Endothelial cell (in vitro differentiated cells): Measurements from ENCODE around the gene TTLL6. TPM values are rescaled to one million over a fixed set of nuclear protein-coding genes. Genes with fewer than 3 reads are reported as not detected.
A peak's percentile ranks its signal among the peaks of the same experiment; 100 is the strongest.

Source experiments
- DNase-seq: peaks from one replicate; pipeline ENCODE4 v3.0.0; 2021; ENCODE audit warnings: low spot score
- H3K27ac Mint-ChIP-seq: one replicate; pipeline ENCODE4 v1.8.0; 2021; ENCODE audit warnings: mixed read lengths, inconsistent platforms; ENCODE audit not compliant: unreplicated experiment
- H3K27me3 Mint-ChIP-seq: one replicate; pipeline ENCODE4 v1.8.0; 2021; ENCODE audit warnings: mild to moderate bottlenecking, moderate library complexity, mixed read lengths, inconsistent platforms; ENCODE audit not compliant: unreplicated experiment
- H3K36me3 Mint-ChIP-seq: one replicate; pipeline ENCODE4 v1.8.0; 2021; ENCODE audit warnings: mild to moderate bottlenecking, low read depth, mixed read lengths, inconsistent platforms; ENCODE audit not compliant: unreplicated experiment
- H3K4me1 Mint-ChIP-seq: one replicate; pipeline ENCODE4 v1.8.0; 2021; ENCODE audit warnings: mild to moderate bottlenecking, mixed read lengths, inconsistent platforms; ENCODE audit not compliant: unreplicated experiment
- H3K4me3 Mint-ChIP-seq: one replicate; pipeline ENCODE4 v1.8.0; 2021; ENCODE audit warnings: mild to moderate bottlenecking, mixed read lengths, inconsistent platforms; ENCODE audit not compliant: unreplicated experiment
- H3K9me3 Mint-ChIP-seq: one replicate; pipeline ENCODE4 v1.8.0; 2021; ENCODE audit warnings: mixed read lengths, inconsistent platforms; ENCODE audit not compliant: unreplicated experiment
- CTCF ChIP-seq: fragments of 200-600 bp; sonication (generic); IDR thresholded peaks from one replicate; pipeline ENCODE4 v1.5.0; 2021; ENCODE audit warnings: antibody characterized with exemption; ENCODE audit not compliant: unreplicated experiment
- total RNA-seq: library from RNA; stranded (reverse); fragmentation: NEBNext Ultra II Directional; extraction: Animal tissue kit (Norgen Biotek cat#: 25700); gene quantifications from one replicate; pipeline ENCODE4 v1.2.1, GENCODE V29; 2021; ENCODE audit not compliant: unreplicated experiment

The TTLL6 gene
- total RNA-seq, 1 donor from 2014 or later: 0.87 TPM

- Mint-ChIP-seq H3K4me3 (no peak overlapping the region), H3K9me3 (no peaks in the 10 kb centered on the region), H3K4me1 (peaks cover 13% of the 10 kb centered on the region), H3K27ac (no peak overlapping the region), H3K27me3 (peaks cover 49% of the 10 kb centered on the region), H3K36me3 (no peaks in the 10 kb centered on the region)
- no peak for TF ChIP-seq CTCF
- no peak for DNase-seq
Observed at GRCh38 chr17:48734333-48735061, 82.5 kb downstream of the TTLL6 start.

- DNase-seq: no peak
- TF ChIP-seq CTCF: no peak
- Mint-ChIP-seq H3K27ac (no peak overlapping the region), H3K27me3 (peaks cover 45% of the 10 kb centered on the region), H3K9me3 (no peaks in the 10 kb centered on the region), H3K4me1 (peaks cover 18% of the 10 kb centered on the region), H3K4me3 (peak overlapping the region; percentile 13), H3K36me3 (no peaks in the 10 kb centered on the region)
Observed at GRCh38 chr17:48733632-48734328, 83.2 kb downstream of the TTLL6 start.

- DNase-seq: no peak
- H3K36me3 Mint-ChIP-seq: no peaks in the 10 kb centered on the region
- H3K27me3 Mint-ChIP-seq: peaks cover 39% of the 10 kb centered on the region
- H3K9me3 Mint-ChIP-seq: no peaks in the 10 kb centered on the region
- H3K4me1 Mint-ChIP-seq: peaks cover 20% of the 10 kb centered on the region
- no peak for TF ChIP-seq CTCF
- no peak overlapping the region for H3K27ac Mint-ChIP-seq
- peak overlapping the region; percentile 13 for H3K4me3 Mint-ChIP-seq
Observed at GRCh38 chr17:48732688-48733629, 84.1 kb downstream of the TTLL6 start.

GRCh38 chr17:48731355-48731754, 85.7 kb downstream of the TTLL6 start:
- peaks cover 47% of the 10 kb centered on the region for H3K27me3 Mint-ChIP-seq
- no peak overlapping the region for H3K27ac Mint-ChIP-seq
- peaks cover 20% of the 10 kb centered on the region for H3K4me1 Mint-ChIP-seq
- no peak overlapping the region for H3K4me3 Mint-ChIP-seq
- no peak for TF ChIP-seq CTCF
- H3K9me3 Mint-ChIP-seq: no peaks in the 10 kb centered on the region
- no peak for DNase-seq
- H3K36me3 Mint-ChIP-seq: no peaks in the 10 kb centered on the region
